ENCODE results near the gene DOK3. TPM values are rescaled to one million over a fixed set of nuclear protein-coding genes. Genes with fewer than 3 reads are reported as not detected.
A peak's percentile ranks its signal among the peaks of the same experiment; 100 is the strongest.

DOK3 gene
- total RNA-seq, 4 donors from 2014 or later, result 1.5 to 4.0 (median 2.0) TPM

DNA sequence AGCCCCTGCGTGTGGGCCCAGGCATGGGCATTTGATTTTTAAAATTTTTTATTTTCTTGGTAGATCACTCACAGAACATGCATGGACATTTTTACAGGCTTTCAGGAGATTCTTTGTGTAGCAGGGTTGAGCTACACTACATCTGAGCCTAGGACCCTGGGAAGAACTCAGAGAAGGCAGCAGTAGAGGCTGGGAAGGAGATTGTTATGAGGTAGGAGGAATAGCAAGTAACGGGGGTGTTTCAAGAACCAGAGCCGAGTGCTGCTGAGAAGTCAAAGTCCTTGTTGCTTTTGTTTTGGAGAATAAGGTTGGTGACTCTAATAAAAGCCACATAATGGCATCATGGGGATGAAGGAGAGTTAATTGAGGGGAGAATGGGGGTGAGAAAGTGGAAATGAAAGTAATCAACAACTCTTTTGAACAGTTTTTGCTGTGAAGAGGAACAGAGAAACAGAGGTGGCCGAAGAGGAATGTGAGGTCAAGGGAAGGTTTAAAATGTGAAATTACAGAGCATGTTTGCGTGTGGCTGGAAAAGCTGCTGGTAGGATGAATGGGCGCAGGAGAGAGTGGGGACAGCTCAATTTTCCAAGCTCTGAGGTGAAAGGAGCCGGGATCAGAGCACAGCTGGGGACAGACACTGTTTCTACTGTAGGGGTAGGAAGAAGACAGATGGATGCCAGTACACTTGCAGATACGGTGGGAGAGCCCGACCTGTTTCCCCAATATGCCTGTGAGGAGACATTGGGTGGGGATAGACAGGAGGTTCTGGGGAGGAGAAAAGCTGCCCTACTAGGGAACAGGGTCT lies 7.5 kb downstream of the DOK3 start:
- intact Hi-C loops (cut with DNase I; ENCODE audit: low total_unique reads), result loop anchor here (5.0 kb wide), 1 partner anchor 100 kb away; the partner anchor contains the start of gene PFN3
- no peak for DNase-seq (ENCODE audit: low spot score in 2 of 2)
- 69 to 74% methylated on average over 9 of the region's 9 CpGs for WGBS, 2 donors
- no peak for TF ChIP-seq POLR2A (IDR thresholded peaks at IDR 0.05)
- TF ChIP-seq, protein P1, sequence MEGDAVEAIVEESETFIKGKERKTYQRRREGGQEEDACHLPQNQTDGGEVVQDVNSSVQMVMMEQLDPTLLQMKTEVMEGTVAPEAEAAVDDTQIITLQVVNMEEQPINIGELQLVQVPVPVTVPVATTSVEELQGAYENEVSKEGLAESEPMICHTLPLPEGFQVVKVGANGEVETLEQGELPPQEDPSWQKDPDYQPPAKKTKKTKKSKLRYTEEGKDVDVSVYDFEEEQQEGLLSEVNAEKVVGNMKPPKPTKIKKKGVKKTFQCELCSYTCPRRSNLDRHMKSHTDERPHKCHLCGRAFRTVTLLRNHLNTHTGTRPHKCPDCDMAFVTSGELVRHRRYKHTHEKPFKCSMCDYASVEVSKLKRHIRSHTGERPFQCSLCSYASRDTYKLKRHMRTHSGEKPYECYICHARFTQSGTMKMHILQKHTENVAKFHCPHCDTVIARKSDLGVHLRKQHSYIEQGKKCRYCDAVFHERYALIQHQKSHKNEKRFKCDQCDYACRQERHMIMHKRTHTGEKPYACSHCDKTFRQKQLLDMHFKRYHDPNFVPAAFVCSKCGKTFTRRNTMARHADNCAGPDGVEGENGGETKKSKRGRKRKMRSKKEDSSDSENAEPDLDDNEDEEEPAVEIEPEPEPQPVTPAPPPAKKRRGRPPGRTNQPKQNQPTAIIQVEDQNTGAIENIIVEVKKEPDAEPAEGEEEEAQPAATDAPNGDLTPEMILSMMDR (IDR thresholded peaks at IDR 0.05), result no peak
- H3K4me3 ChIP-seq (ENCODE audit: low read depth, poor library complexity, severe bottlenecking), result no peak overlapping the region

DNA sequence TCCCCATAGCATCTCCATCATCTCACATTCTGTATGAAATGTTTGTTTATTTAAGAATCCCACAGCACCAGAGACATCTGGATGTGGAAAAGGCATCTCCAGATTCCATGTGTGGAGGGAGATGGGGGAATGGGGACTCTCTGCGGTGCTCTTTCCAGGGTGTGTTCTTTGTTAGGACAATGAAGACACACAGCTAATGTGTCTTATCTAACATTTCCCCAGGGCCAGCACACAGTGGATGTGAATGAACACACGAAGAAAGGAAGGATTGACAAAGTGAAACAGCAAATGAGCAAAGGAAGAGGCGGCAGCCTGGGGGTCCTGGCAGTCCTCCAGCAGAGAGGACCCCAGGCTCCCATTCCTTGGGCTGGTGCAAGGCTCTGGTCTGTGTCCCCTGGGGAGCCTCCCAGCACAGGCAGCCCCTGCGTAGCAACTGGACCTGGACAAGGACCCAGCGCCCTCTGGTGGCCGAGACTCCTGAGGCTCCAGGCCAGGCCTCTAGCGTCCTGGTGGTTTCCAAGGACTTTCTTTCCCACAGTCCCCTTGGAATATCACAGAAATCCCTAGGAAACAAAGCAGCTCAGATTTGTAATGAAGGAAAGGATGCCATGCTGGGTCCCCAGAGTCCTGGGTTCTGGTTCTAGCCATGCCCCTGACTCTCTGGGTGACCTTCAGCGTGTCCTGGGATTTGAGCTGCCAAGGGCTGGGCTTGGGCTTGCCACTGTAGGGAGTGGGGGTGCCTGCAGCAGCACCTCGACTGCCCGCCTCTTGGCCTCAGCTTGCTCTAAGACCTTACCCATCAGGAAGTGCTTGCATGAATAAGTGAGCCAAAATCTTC lies 8.7 kb downstream of the DOK3 start:
- whole genome bisulfite sequencing, 2 donors, result 15 to 19% methylated on average over 8 to 10 of the region's 10 CpGs
- no peak overlapping the region for H3K4me3 ChIP-seq (ENCODE audit: low read depth, poor library complexity, severe bottlenecking)
- TF ChIP-seq, protein P1 (IDR thresholded peaks at IDR 0.05), result peak in 2 of 3 donors; percentile 26 to 74
- TF ChIP-seq POLR2A (IDR thresholded peaks at IDR 0.05), result no peak
- DNase-seq (ENCODE audit: low spot score in 2 of 2), result peak; percentile 83 to 97
- intact Hi-C loops (cut with DNase I; ENCODE audit: low total_unique reads), result loop anchor here (5.0 kb wide), 1 partner anchor 99 kb away; the partner anchor contains the start of gene PFN3

DNA sequence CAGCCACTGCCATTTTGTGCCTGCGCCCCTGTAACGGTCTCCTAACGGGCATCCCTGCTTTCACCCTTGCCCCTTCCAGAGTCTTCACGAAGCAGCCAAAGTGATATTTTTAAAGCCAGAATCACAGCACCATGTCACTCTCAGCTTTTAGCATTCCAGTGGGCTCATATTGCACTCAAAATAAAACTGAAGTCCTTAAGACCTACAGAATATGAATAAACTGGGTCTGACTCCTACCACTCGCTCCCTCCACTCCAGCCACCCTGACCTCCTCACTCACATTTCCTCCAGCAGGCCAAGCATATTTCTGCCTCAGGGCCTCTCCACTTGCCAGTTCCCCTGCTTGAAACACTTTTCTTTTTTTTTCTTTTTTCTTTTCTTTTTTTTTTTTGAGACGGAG lies 9.8 kb downstream of the DOK3 start:
- WGBS, 2 donors, result 78 to 83% methylated on average over 6 of the region's 6 CpGs
- no peak for TF ChIP-seq POLR2A (IDR thresholded peaks at IDR 0.05)
- TF ChIP-seq, protein P1 (IDR thresholded peaks at IDR 0.05), result no peak
- intact Hi-C loops (cut with DNase I; ENCODE audit: low total_unique reads), result loop anchor here (5.0 kb wide), 1 partner anchor 98 kb away; the partner anchor contains the start of gene PFN3
- no peak overlapping the region for H3K4me3 ChIP-seq (ENCODE audit: low read depth, poor library complexity, severe bottlenecking)
- no peak for DNase-seq (ENCODE audit: low spot score in 2 of 2)

DNA sequence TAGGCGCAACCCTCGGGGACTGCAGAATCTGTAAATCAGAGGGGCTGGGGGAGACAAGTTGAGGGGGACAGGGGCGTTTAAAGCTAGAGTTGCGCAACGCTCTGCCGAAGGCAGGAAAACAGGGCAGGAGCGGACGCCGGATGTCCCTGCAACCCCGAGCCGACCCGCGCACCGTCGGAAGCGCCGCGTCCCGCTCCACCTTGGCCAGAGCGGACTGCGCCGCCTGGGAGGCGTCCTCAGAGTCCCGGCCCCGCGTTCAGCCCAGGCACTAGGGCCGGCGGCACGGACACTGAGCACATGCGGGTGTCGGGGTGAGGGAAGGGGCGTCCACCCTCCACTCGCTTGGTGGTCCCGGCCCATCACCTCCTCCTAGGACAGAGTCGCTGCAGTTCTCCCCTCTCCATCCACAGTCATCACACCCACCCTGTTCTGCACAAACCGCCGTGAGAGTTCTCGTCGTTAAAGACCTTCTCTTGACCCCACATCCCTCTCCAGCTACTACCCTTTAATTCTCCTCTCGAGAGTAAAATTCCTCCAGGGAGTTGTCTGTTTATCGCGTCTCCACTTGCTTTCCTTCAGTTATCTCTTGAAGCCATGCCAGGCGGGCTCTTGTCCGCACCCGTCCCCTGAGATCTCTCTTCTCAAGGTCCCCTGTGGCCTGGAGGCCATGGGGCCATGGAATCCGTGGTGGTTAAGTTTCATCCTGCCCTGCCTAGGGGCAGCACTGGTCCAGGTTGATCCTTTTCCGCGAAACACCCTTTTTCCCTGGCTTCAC lies 11.4 kb downstream of the DOK3 start:
- 10 to 18% methylated on average over 26 to 43 of the region's 48 CpGs for WGBS, 2 donors
- H3K4me3 ChIP-seq (ENCODE audit: low read depth, poor library complexity, severe bottlenecking), result peak overlapping the region; percentile 32
- TF ChIP-seq, protein P1 (IDR thresholded peaks at IDR 0.05), result no peak
- TF ChIP-seq POLR2A (IDR thresholded peaks at IDR 0.05), result no peak
- intact Hi-C loops (cut with DNase I; ENCODE audit: low total_unique reads), result no loop called here
- no peak for DNase-seq (ENCODE audit: low spot score in 2 of 2)

DNA sequence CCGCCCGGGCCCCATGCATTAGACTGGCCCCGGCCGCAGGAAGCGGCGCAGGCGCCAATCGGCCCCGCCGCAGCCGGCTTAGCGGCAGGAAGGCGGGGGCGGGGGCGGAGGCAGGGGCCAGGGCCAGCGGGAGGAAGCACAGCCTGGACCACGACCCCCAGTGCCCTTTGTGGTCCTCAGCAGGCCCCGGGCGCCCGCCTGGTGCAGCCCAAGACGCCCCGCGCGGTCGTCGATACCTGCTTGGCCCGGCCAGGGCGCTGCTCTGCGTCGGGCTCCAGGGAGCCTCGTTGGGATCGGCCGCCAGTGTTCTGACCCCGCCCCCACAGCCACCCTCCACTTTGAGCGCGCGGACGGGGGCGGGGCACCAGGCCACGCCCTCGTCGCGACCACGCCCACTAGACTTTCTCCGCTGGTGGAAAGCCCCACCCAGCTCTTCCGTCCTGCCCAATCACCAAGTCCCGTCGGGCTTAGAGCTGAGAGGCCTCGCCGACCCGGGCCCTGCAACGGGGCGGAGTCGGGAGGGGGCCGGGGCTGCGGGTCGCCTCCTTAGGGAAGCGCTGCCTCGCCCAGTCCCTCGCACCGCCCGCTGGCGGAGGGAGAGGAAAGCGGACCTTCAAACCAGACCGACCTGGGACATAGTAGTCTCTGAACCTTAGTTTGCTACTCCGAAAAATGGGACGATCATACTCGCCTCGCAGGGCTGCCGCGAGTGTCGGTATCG lies 12.2 kb downstream of the DOK3 start, which contains the start of gene PDLIM7:
PDLIM7 (minus strand) TSS at position 313 of the 721 bp plus-strand sequence. CDS start 1,092 bp downstream, outside the sequence.
- intact Hi-C loops (cut with DNase I; ENCODE audit: low total_unique reads), result no loop called here
- TF ChIP-seq, protein P1 (IDR thresholded peaks at IDR 0.05), result no peak
- TF ChIP-seq POLR2A (IDR thresholded peaks at IDR 0.05), result no peak
- H3K4me3 ChIP-seq (ENCODE audit: low read depth, poor library complexity, severe bottlenecking), result peak within 1 kb of the TSS; percentile 47
- DNase-seq (ENCODE audit: low spot score in 2 of 2), result peak; percentile 94 to 99
- 0 to 1% methylated on average over 13 to 44 of the region's 73 CpGs for WGBS, 2 donors

Measured in lower leg skin (tissue), 4 donors.